ENCODE results near the gene RBCK1. TPM values are rescaled to one million over a fixed set of nuclear protein-coding genes. Genes with fewer than 3 reads are reported as not detected.
A peak's percentile ranks its signal among the peaks of the same experiment; 100 is the strongest.

Gene RBCK1
- total RNA-seq, 1 experiment from 2014 or later: 26.1 TPM

DNA sequence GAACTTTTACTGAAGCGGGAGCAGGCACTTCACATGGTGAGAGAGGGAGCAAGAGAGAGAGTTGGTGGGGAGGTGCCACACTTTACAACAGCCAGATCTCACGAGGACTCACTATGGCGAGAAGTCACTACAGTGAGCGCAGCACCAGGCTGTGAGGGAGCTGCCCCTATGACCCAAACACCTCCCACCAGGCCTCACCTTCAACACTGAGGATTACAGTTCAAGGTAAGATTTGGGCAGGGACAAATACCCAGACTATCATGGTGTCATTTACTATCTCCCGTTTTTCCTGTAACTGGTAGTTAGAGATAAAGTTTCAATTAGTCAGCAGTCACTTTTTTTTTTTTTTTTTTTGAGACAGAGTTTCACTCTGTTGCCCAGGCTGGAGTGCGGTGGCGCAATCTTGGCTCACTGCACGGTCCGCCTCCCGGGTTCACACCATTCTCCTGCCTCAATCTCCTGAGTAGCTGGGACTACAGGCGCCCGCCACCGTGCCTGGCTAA, 7.8 kb downstream of the RBCK1 start:
- Histone ChIP-seq H3K27me3 (no peaks in the 10 kb centered on the region), H3K4me1 (0 out of 2 replicates have a peak, but pooled peaks cover 3% of the 10 kb centered on the region)

DNA sequence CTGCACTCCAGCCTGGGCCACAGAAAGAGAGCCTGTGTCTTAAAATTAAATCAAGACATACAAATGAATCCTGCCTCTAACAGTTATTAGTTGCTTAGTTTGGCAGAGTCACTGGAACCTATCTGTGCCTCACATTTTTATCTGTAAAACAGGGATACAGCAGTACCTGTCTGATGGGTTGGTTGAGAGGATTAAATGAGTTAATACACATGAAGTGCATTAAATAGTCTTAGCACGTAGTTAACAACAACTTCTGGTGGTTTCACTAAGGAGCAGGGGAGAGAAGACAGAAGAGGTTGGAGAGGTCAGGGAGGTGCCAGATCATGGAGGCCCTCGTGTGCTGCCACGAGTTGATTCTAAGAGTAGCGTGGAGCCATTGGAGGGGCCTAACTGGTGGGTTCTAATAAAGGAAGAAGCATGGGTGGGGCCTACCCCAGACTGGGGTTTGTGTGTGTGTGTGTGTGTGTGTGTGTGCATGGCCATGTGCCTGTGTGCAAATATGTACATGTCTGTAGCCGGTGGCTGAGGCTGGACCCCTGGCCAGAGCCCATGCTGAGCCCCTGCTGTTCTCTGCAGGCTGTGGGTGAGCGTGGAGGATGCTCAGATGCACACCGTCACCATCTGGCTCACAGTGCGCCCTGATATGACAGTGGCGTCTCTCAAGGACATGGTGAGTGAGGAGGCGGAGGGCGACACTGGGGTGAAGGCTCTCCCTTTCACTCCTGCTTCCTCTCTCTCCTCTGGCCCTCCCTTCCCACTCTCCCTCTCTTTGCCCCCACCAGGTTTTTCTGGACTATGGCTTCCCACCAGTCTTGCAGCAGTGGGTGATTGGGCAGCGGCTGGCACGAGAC, 9.1 kb downstream of the RBCK1 start:
- peaks cover 14% of the 10 kb centered on the region for H3K36me3 ChIP-seq
- H3K9me3 ChIP-seq (replicated peaks): no peaks in the 10 kb centered on the region
- H3K27ac ChIP-seq: peak overlapping the region; percentile 6; the same call in 1 of the 2 replicates
- H3K27me3 ChIP-seq: no peaks in the 10 kb centered on the region
- 0 out of 2 replicates have a peak, but pooled peaks cover 3% of the 10 kb centered on the region for H3K4me1 ChIP-seq
- H3K4me3 ChIP-seq: no peak overlapping the region
- no peak for DNase-seq

More for the DNA sequence above, 7.8 kb downstream of the RBCK1 start:
- Histone ChIP-seq H3K36me3 (peaks cover 17% of the 10 kb centered on the region), H3K4me3 (no peak overlapping the region), H3K27ac (no peak overlapping the region), H3K9me3 (replicated peaks) (no peaks in the 10 kb centered on the region)
- no peak for DNase-seq

DNA sequence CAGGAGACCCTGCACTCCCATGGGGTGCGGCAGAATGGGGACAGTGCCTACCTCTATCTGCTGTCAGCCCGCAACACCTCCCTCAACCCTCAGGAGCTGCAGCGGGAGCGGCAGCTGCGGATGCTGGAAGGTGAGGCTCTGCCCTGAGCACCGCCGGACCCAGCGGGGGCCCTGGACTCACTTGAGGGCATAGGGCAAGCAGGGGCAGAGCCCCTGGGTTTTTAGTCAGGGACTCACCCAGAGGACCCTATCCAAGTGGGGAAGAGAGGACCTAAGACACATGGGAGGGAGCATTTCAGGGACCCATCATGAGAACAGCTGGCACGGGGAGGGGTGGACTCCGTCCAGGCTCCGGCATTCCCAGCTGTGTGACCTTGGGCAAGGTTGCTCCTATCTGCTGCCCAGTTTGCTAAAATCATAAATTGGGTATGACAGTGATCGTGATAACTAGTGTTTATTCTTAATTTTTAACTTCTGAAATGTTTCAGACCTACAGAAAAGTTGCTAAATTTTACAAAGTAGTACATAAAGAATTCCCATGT, 9.8 kb downstream of the RBCK1 start:
- no peaks in the 10 kb centered on the region for H3K27me3 ChIP-seq
- H3K27ac ChIP-seq: peak overlapping the region; percentile 6; the same call in 1 of the 2 replicates
- peak in 1 of 2 experiments; percentile 27 for DNase-seq

DNA sequence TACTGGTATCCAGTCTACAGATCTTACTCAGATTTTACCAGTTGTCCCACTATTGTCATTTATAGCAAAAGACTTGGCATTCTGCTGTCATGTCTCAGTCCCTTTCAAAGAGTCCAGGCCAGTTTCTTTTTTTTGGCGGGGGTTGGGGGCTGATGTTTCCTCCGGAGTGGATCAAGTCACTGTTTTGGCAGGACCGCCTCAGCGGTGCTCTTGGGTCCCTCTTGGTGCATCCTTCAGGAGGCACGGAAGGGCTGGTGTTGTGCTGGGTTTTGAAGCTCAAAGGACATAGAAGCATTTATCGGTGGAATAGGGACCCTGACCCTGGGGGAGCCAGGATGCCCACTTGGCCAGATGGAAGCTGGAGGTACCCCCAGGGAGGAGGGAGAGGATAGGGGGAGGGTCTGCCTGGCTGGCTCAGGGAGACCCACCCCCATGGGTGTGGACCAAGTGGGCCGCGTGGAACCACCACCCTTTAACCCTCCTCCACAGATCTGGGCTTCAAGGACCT, 10.8 kb downstream of the RBCK1 start:
- H3K4me3 ChIP-seq: no peak overlapping the region
- H3K36me3 ChIP-seq: peaks cover 14% of the 10 kb centered on the region; the same call in 1 of the 2 replicates
- H3K4me1 ChIP-seq: 0 out of 2 replicates have a peak, but pooled peaks cover 3% of the 10 kb centered on the region
- H3K27ac ChIP-seq: no peak overlapping the region
- no peak for DNase-seq
- no peaks in the 10 kb centered on the region for H3K27me3 ChIP-seq
- H3K9me3 ChIP-seq (replicated peaks): no peaks in the 10 kb centered on the region

More for the DNA sequence above, 9.8 kb downstream of the RBCK1 start:
- Histone ChIP-seq H3K4me3 (no peak overlapping the region), H3K9me3 (replicated peaks) (no peaks in the 10 kb centered on the region), H3K36me3 (peaks cover 14% of the 10 kb centered on the region; the same call in 1 of the 2 replicates), H3K4me1 (0 out of 2 replicates have a peak, but pooled peaks cover 3% of the 10 kb centered on the region)

DNA sequence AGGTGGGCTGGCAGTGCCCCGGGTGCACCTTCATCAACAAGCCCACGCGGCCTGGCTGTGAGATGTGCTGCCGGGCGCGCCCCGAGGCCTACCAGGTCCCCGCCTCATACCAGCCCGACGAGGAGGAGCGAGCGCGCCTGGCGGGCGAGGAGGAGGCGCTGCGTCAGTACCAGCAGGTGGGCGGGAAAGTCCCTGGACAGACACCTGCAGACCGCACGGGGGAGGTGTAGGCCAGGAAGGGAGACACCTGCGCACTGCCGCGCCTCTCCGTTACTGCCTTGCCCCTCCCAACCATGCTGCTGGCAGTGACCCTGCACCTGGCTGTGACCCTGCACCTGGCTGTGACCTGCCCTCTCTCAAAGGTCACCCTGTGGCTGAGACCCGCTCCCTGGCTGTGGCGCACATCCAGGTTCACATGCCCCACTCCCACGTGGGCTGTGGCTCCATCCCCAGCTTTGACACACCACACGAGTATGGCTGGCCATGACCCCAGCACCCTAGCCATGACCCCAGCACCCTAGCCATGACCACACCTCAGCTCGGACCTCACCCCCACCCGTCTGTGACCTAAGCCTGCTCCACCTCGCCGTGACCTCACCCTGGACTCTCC, 11.6 kb downstream of the RBCK1 start:
- DNase-seq: no peak
- Histone ChIP-seq H3K9me3 (replicated peaks) (no peaks in the 10 kb centered on the region), H3K27me3 (no peaks in the 10 kb centered on the region), H3K36me3 (peaks cover 14% of the 10 kb centered on the region; the same call in 1 of the 2 replicates), H3K4me1 (0 out of 2 replicates have a peak, but pooled peaks cover 3% of the 10 kb centered on the region), H3K27ac (no peak overlapping the region), H3K4me3 (no peak overlapping the region)

DNA sequence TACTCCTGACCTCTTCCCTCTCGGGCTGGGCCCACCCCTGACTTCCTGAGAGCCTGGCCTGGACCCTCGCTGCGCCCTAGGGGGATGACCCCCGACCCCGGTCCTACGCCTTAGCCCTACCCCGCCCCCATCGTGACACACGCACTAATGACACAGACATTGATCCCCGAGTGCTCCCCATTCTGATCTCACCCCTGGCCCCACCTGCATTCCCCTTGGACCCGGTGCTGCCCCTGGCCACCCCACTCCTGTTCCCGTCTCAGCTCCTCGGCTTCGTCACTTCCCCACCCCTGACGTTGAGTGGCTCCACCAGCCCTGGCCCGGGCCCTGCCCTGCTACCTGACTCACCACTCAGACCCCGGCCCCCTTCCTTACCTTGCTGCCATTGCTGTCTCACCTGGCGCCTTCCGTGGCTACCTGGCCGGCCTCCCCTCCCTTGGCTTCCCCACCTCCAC, 12.1 kb downstream of the RBCK1 start:
- Histone ChIP-seq H3K27ac (no peak overlapping the region), H3K4me1 (0 out of 2 replicates have a peak, but pooled peaks cover 3% of the 10 kb centered on the region), H3K4me3 (no peak overlapping the region), H3K9me3 (replicated peaks) (no peaks in the 10 kb centered on the region), H3K36me3 (peaks cover 14% of the 10 kb centered on the region; the same call in 1 of the 2 replicates), H3K27me3 (no peaks in the 10 kb centered on the region)
- no peak for DNase-seq

DNA sequence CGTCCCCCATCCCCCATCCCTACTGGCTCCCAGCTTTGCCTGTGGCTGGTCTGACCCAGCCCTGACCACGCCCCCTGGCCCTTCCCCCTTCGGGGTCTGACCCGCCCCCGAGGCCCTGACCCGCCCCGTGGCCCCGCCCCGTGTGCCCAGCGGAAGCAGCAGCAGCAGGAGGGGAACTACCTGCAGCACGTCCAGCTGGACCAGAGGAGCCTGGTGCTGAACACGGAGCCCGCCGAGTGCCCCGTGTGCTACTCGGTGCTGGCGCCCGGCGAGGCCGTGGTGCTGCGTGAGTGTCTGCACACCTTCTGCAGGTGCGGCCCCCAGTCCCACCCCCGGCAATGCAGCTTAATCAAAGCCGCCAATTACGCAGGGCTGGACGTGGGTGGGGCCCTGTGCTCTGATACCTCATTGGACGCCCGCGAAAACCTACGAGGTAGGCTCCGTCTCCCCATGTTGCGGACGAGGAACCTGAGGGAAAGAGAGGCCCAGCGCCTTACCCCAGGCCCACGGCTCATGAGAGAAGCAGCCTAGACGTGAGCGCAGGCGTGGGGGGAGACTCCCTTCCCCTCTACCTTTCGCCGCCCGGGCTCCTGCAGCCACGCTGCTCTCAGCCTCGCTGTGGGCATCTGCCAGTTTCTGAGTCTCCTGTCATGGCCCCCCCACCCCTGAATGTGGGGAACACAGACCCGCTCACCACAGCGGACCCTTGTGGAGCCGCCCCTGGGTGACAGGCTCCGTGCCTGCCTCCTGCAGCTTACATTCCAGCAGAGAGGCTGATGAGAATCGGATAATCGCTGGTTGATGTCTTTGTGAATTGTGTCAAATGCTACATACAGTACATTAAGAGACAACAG, 12.8 kb downstream of the RBCK1 start:
- Histone ChIP-seq H3K27ac (no peak overlapping the region), H3K36me3 (peaks cover 14% of the 10 kb centered on the region; the same call in 1 of the 2 replicates), H3K27me3 (no peaks in the 10 kb centered on the region), H3K4me1 (0 out of 2 replicates have a peak, but pooled peaks cover 3% of the 10 kb centered on the region), H3K4me3 (no peak overlapping the region), H3K9me3 (replicated peaks) (no peaks in the 10 kb centered on the region)
- no peak for DNase-seq

DNA sequence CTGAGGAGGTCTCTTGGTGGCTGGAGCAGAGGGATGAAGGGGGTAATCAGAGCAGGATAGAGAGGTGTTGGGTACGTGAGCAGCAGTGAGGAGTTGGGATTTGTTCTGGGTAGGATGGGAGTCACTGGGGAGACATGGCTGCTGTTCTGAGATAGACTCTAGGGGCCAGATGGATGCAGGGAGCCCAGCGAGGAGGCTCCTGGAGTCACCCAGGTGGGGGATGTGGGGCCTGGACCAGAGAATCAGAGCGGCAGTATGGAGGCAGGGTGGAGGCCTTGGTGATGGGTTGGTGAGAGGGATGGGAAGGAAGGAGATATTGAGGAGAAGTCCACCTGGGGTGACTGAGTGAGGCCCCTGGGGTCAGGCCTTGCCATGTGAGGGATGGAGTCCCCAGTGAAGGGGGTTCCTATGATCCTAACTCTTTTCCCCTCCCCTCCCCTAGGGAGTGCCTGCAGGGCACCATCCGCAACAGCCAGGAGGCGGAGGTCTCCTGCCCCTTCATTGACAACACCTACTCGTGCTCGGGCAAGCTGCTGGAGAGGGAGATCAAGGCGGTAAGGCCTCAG, 13.7 kb downstream of the RBCK1 start:
- Histone ChIP-seq H3K36me3 (peaks cover 17% of the 10 kb centered on the region; the same call in 1 of the 2 replicates), H3K9me3 (replicated peaks) (no peaks in the 10 kb centered on the region), H3K4me1 (0 out of 2 replicates have a peak, but pooled peaks cover 3% of the 10 kb centered on the region), H3K4me3 (no peak overlapping the region), H3K27me3 (no peaks in the 10 kb centered on the region), H3K27ac (no peak overlapping the region)
- no peak for DNase-seq

DNA sequence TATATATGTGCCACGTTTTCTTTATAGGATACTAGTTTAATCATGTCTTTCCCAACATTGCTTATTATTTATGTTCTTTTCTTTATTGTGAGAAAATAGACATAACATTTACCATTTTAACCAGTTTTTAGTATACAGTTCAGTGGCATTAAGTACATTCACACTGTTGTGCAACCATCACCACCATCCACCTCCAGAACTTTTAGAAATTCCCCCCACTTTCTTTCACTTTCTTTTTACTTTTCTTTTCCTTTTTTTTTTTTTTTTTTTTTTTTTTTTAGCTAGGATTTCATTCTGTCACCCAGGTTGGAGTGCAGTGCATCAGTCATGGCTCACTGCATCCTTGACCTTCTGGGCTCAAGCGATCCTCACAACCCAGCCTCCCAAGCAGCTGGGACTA, 18.5 kb downstream of the RBCK1 start:
- DNase-seq: no peak
- no peak overlapping the region for H3K4me3 ChIP-seq
- peaks cover 10% of the 10 kb centered on the region for H3K36me3 ChIP-seq

DNA sequence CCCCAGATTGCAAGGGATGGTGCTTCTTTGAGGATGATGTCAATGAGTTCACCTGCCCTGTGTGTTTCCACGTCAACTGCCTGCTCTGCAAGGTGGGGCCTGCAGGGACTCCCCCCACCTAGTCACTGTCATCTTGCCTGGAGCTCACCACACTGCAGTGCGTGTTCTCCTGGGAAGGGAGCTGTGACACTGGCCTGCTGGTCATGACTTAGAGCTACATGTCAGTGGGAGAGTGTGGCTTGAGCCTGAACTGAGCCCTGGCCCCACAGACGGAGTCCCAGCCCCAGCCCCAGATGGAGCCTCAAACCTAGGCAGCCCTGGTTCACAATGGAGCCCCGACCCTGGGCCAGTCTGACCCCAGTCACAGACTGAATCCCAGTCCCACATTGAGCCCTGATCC, 19.3 kb downstream of the RBCK1 start:
- peaks cover 10% of the 10 kb centered on the region for H3K36me3 ChIP-seq
- H3K9me3 ChIP-seq (replicated peaks): no peaks in the 10 kb centered on the region
- no peak for DNase-seq
- no peaks in the 10 kb centered on the region for H3K27me3 ChIP-seq
- no peak overlapping the region for H3K4me3 ChIP-seq
- no peaks in the 10 kb centered on the region for H3K4me1 ChIP-seq
- H3K27ac ChIP-seq: no peak overlapping the region

More for the DNA sequence above, 18.5 kb downstream of the RBCK1 start:
- no peaks in the 10 kb centered on the region for H3K9me3 ChIP-seq (replicated peaks)
- no peaks in the 10 kb centered on the region for H3K4me1 ChIP-seq
- H3K27me3 ChIP-seq: no peaks in the 10 kb centered on the region
- no peak overlapping the region for H3K27ac ChIP-seq

DNA sequence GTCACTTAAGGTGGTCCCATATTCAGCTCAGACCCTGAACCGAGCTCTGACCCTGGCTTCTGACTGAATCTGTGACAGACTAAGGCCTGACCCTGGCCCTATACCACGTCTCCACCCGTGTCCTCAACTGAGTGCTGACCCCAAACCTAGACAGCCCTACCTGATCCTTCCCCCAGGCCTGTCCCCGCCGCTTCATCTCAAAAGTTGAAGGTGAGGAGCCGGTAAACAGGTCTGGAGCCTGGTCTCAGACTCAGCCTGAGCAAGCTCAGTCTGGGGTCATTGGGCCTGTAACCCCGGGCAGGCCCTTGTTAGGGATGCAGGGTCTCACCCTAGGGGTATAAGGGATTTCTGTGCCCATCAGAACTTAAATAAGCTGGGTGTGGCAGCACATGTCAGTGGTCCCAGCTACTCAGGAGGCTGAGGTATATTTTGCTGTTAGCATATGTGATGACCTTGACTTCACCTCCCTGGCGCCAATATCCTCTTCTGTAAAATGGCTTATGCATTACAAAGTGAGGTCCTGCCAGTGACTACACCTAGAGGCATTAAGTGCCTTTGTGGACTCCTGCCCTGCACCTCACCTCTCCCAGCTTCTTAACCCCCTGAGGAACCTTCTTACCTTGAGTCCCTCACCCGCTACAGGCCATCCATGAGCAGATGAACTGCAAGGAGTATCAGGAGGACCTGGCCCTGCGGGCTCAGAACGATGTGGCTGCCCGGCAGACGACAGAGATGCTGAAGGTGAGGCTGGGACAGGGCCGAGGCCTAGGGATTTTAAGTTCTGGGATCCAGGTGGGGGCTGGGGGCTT, 20.0 kb downstream of the RBCK1 start:
- Histone ChIP-seq H3K36me3 (peaks cover 10% of the 10 kb centered on the region), H3K9me3 (replicated peaks) (no peaks in the 10 kb centered on the region), H3K27me3 (no peaks in the 10 kb centered on the region), H3K4me3 (no peak overlapping the region), H3K4me1 (no peaks in the 10 kb centered on the region), H3K27ac (no peak overlapping the region)
- DNase-seq: no peak

DNA sequence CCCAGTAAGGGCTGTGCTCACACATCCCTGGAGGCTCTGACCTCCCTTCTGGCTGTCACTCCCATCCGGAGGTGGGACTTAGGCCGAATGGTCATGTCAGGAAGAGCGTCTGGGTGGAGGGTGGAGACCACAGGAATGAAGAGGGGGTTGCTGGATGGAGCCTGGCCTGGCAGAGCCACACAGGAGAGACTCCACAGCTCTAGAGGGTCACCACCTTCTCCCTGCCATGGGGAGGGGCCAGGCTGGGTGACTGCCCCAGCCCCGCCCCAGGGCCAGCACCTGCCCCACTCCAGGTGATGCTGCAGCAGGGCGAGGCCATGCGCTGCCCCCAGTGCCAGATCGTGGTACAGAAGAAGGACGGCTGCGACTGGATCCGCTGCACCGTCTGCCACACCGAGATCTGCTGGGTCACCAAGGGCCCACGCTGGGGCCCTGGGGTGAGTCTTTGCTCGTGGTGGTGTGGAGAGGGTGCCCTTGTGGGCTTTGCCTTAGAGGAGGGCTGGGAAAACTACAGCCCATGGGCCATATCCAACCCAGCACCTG, 20.6 kb downstream of the RBCK1 start:
- Histone ChIP-seq H3K27me3 (no peaks in the 10 kb centered on the region), H3K27ac (no peak overlapping the region), H3K36me3 (peaks cover 10% of the 10 kb centered on the region), H3K4me1 (no peaks in the 10 kb centered on the region), H3K4me3 (no peak overlapping the region), H3K9me3 (replicated peaks) (no peaks in the 10 kb centered on the region)
- no peak for DNase-seq
